WTC11 (cell line): ENCODE measurements around the gene GNAO1. TPM values are rescaled to one million over a fixed set of nuclear protein-coding genes. Genes with fewer than 3 reads are reported as not detected.

Experiments used
- ATAC-seq: fragments of 200-7000 bp; cut with Tn5 transposase; 2 replicates; pipeline ENCODE4 v1.10.0; 2021; ENCODE audit warnings: mild to moderate bottlenecking, moderate library complexity
- CTCF ChIA-PET: fragments of 300-600 bp; sonication (Branson Sonifier 250); formaldehyde crosslinking; loops from one replicate; lab custom pipeline; 2021; ENCODE audit warnings: antibody characterized with exemption; lab: Charles Lee
- POLR2A ChIA-PET: fragments of 350-600 bp; sonication (Branson Sonifier 250); formaldehyde crosslinking; loops from one replicate; lab custom pipeline; 2021; ENCODE audit warnings: antibody characterized with exemption; lab: Charles Lee
- DNase-seq: peaks from one replicate; pipeline ENCODE4 v3.0.0; 2021; ENCODE audit warnings: low spot score
- H3K27ac Mint-ChIP-seq: 2 replicates; pipeline ENCODE4 v1.8.0; 2021; ENCODE audit warnings: mixed read lengths
- H3K27me3 Mint-ChIP-seq: 2 replicates; pipeline ENCODE4 v1.8.0; 2021; ENCODE audit warnings: low read depth, mild to moderate bottlenecking, moderate library complexity, mixed read lengths
- H3K36me3 Mint-ChIP-seq: 2 replicates; pipeline ENCODE4 v1.8.0; 2021; ENCODE audit warnings: mixed read lengths
- H3K4me1 Mint-ChIP-seq: 2 replicates; pipeline ENCODE4 v1.8.0; 2022; ENCODE audit warnings: mixed read lengths
- H3K4me3 Mint-ChIP-seq: 2 replicates; pipeline ENCODE4 v1.8.0; 2021; ENCODE audit warnings: mild to moderate bottlenecking, moderate library complexity, mixed read lengths
- H3K9me3 Mint-ChIP-seq: 2 replicates; pipeline ENCODE4 v1.8.0; 2021; ENCODE audit warnings: mixed read lengths
- AR ChIP-seq: fragments of 250-450 bp; sonication (Bioruptor Pico); IDR thresholded peaks from 2 replicates; pipeline ENCODE4 v1.9.0; 2021; ENCODE audit warnings: mild to moderate bottlenecking
- ATF1 ChIP-seq: sonication (generic); formaldehyde crosslinking; IDR thresholded peaks from 2 replicates; pipeline ENCODE4 v1.8.1; 2023; ENCODE audit warnings: mild to moderate bottlenecking, moderate library complexity, missing genetic modification reagents
- CBFB ChIP-seq: sonication (generic); formaldehyde crosslinking; IDR thresholded peaks from 2 replicates; pipeline ENCODE4 v1.8.1; 2022; ENCODE audit warnings: mild to moderate bottlenecking, low read depth, missing genetic modification reagents
- E2F5 ChIP-seq: sonication (generic); formaldehyde crosslinking; IDR thresholded peaks from 2 replicates; pipeline ENCODE4 v1.8.1; 2022; ENCODE audit warnings: mild to moderate bottlenecking, moderate library complexity, missing genetic modification reagents
- EMX1 ChIP-seq: fragments of 250-450 bp; sonication (Bioruptor Pico); IDR thresholded peaks from 2 replicates; pipeline ENCODE4 v1.8.0; 2021; ENCODE audit warnings: mild to moderate bottlenecking
- ERG ChIP-seq: fragments of 250-450 bp; sonication (Bioruptor Pico); IDR thresholded peaks from 2 replicates; pipeline ENCODE4 v1.8.0; 2021; ENCODE audit warnings: mild to moderate bottlenecking
- ESRRA ChIP-seq: sonication (generic); formaldehyde crosslinking; IDR thresholded peaks from 2 replicates; pipeline ENCODE4 v1.8.1; 2022; ENCODE audit warnings: mild to moderate bottlenecking, missing genetic modification reagents, borderline replicate concordance
- GABPB1 ChIP-seq: sonication (generic); formaldehyde crosslinking; IDR thresholded peaks from 2 replicates; pipeline ENCODE4 v1.8.1; 2023; ENCODE audit warnings: mild to moderate bottlenecking, missing genetic modification reagents
- GTF2I ChIP-seq: fragments of 250-450 bp; sonication (Bioruptor Pico); conservative IDR thresholded peaks from 2 replicates; pipeline ENCODE4 v1.4.0; 2021; ENCODE audit warnings: mild to moderate bottlenecking
- IRF1 ChIP-seq: sonication (generic); formaldehyde crosslinking; IDR thresholded peaks from 2 replicates; pipeline ENCODE4 v1.8.0; 2023; ENCODE audit warnings: missing genetic modification reagents
- JAZF1 ChIP-seq: fragments of 250-450 bp; sonication (Bioruptor Pico); IDR thresholded peaks from 2 replicates; pipeline ENCODE4 v1.9.0; 2021; ENCODE audit warnings: moderate library complexity, mild to moderate bottlenecking, inconsistent platforms
- KAT7 ChIP-seq: sonication (generic); formaldehyde crosslinking; IDR thresholded peaks from 2 replicates; pipeline ENCODE4 v1.8.1; 2023; ENCODE audit warnings: missing genetic modification reagents, mild to moderate bottlenecking, borderline replicate concordance
- MAX ChIP-seq: sonication (generic); formaldehyde crosslinking; IDR thresholded peaks from 2 replicates; pipeline ENCODE4 v1.8.0; 2022; ENCODE audit warnings: mild to moderate bottlenecking, missing genetic modification reagents
- MXD4 ChIP-seq: fragments of 250-450 bp; sonication (Bioruptor Pico); IDR thresholded peaks from 2 replicates; pipeline ENCODE4 v1.8.0; 2021; ENCODE audit warnings: mild to moderate bottlenecking, moderate library complexity, borderline replicate concordance
- NFE2L1 ChIP-seq: sonication (generic); formaldehyde crosslinking; IDR thresholded peaks from 2 replicates; pipeline ENCODE4 v1.8.1; 2023; ENCODE audit warnings: missing genetic modification reagents
- NFYB ChIP-seq: sonication (generic); formaldehyde crosslinking; conservative IDR thresholded peaks from 2 replicates; pipeline ENCODE4 v1.8.0; 2022; ENCODE audit warnings: low read depth, missing genetic modification reagents
- PREB ChIP-seq: sonication (generic); formaldehyde crosslinking; IDR thresholded peaks from 2 replicates; pipeline ENCODE4 v1.8.1; 2022; ENCODE audit warnings: mild to moderate bottlenecking, missing genetic modification reagents, moderate library complexity, borderline replicate concordance
- RORB ChIP-seq: fragments of 250-450 bp; sonication (Bioruptor Pico); IDR thresholded peaks from 2 replicates; pipeline ENCODE4 v1.9.0; 2021; ENCODE audit warnings: mild to moderate bottlenecking
- SP1 ChIP-seq: sonication (generic); formaldehyde crosslinking; conservative IDR thresholded peaks from 2 replicates; pipeline ENCODE4 v1.8.1; 2022; ENCODE audit warnings: missing genetic modification reagents
- TCF7 ChIP-seq: sonication (generic); formaldehyde crosslinking; IDR thresholded peaks from 2 replicates; pipeline ENCODE4 v1.8.0; 2022; ENCODE audit warnings: mild to moderate bottlenecking, low read depth, missing genetic modification reagents, moderate library complexity
- TP53 ChIP-seq: sonication (generic); formaldehyde crosslinking; IDR thresholded peaks from 2 replicates; pipeline ENCODE4 v1.8.1; 2023; ENCODE audit warnings: mild to moderate bottlenecking, missing genetic modification reagents
- USF1 ChIP-seq: sonication (generic); formaldehyde crosslinking; IDR thresholded peaks from 2 replicates; pipeline ENCODE4 v1.8.0; 2022; ENCODE audit warnings: mild to moderate bottlenecking, missing genetic modification reagents
- ZNF121 ChIP-seq: sonication (generic); formaldehyde crosslinking; IDR thresholded peaks from 2 replicates; pipeline ENCODE4 v1.8.0; 2023; ENCODE audit warnings: missing genetic modification reagents
- ZNF416 ChIP-seq: fragments of 250-450 bp; sonication (Bioruptor Pico); IDR thresholded peaks from 2 replicates; pipeline ENCODE4 v1.9.0; 2021; ENCODE audit warnings: mild to moderate bottlenecking, inconsistent platforms
- ZNF425 ChIP-seq: fragments of 250-450 bp; sonication (Bioruptor Pico); conservative IDR thresholded peaks from 2 replicates; pipeline ENCODE4 v1.9.0; 2021; ENCODE audit warnings: mild to moderate bottlenecking
- total RNA-seq: library from RNA; stranded (reverse); gene quantifications from 3 replicates; pipeline ENCODE4 v1.2.3, GENCODE V29; 2021

The GNAO1 gene
- total RNA-seq, 1 experiment from 2014 or later = 30.6 TPM

GRCh38 chr16:56363181-56363716, 172.0 kb downstream of the GNAO1 start:
- H3K36me3 Mint-ChIP-seq = peaks cover 9% of the 10 kb centered on the region; the same call in 1 of the 2 replicates
- no peaks in the 10 kb centered on the region for H3K27me3 Mint-ChIP-seq
- TF ChIP-seq TCF7 = no peak
- no peak for TF ChIP-seq ESRRA (CRISPR knock-in tag)
- no peak for TF ChIP-seq E2F5 (CRISPR knock-in tag)
- no peak for TF ChIP-seq ERG (CRISPR knock-in tag)
- TF ChIP-seq MXD4 = no peak
- TF ChIP-seq NFE2L1 (CRISPR knock-in tag) = no peak
- TF ChIP-seq NFYB = no peak
- TF ChIP-seq ZNF416 (CRISPR knock-in tag) = no peak
- no peak for TF ChIP-seq MAX (CRISPR knock-in tag)
- TF ChIP-seq ATF1 = no peak
- no peak for TF ChIP-seq ZNF121 (CRISPR knock-in tag)
- no peak for TF ChIP-seq IRF1
- TF ChIP-seq PREB (CRISPR knock-in tag) = no peak
- no peak for TF ChIP-seq RORB (CRISPR knock-in tag)
- TF ChIP-seq GABPB1 (CRISPR knock-in tag) = no peak
- TF ChIP-seq ZNF425 (CRISPR knock-in tag) = no peak
- TF ChIP-seq KAT7 (CRISPR knock-in tag) = no peak
- ChIA-PET POLR2A (no interaction called here), CTCF (no interaction called here)
- H3K4me3 Mint-ChIP-seq = no peak overlapping the region
- no peak for DNase-seq
- H3K27ac Mint-ChIP-seq = no peak overlapping the region
- H3K9me3 Mint-ChIP-seq = no peaks in the 10 kb centered on the region
- ATAC-seq = no peak
- peaks cover 7% of the 10 kb centered on the region for H3K4me1 Mint-ChIP-seq

GRCh38 chr16:56363781-56364565, 172.7 kb downstream of the GNAO1 start:
- Mint-ChIP-seq H3K4me1 (peaks cover 2% of the 10 kb centered on the region), H3K36me3 (peaks cover 13% of the 10 kb centered on the region; the same call in 1 of the 2 replicates), H3K27ac (no peak overlapping the region), H3K4me3 (no peak overlapping the region), H3K27me3 (no peaks in the 10 kb centered on the region), H3K9me3 (no peaks in the 10 kb centered on the region)
- POLR2A ChIA-PET = no interaction called here
- CTCF ChIA-PET = no interaction called here
- DNase-seq (no peak), ATAC-seq (no peak)
- no peak for TF ChIP-seq GTF2I
- no peak for TF ChIP-seq TP53 (CRISPR knock-in tag)
- no peak for TF ChIP-seq CBFB (CRISPR knock-in tag)
- no peak for TF ChIP-seq AR
- no peak for TF ChIP-seq ATF1
- TF ChIP-seq JAZF1 = no peak
- no peak for TF ChIP-seq KAT7 (CRISPR knock-in tag)
- TF ChIP-seq USF1 (CRISPR knock-in tag) = no peak
- TF ChIP-seq SP1 = no peak
- no peak for TF ChIP-seq EMX1 (CRISPR knock-in tag)
